Activated T-cell treated with anti-CD3 and anti-CD28 coated beads, Interleukin-2, amount 50 U/mL, for 1 hour (primary cell): ENCODE data around the gene ENOX2.

ENCODE experiments used
- DNase-seq: peaks from one replicate; pipeline ENCODE4 v3.0.0-alpha.2; 2020

Gene ENOX2

GRCh38 chrX:130879869-130880268, 23.1 kb downstream of the ENOX2 start:
- DNase-seq = no peak

DNA sequence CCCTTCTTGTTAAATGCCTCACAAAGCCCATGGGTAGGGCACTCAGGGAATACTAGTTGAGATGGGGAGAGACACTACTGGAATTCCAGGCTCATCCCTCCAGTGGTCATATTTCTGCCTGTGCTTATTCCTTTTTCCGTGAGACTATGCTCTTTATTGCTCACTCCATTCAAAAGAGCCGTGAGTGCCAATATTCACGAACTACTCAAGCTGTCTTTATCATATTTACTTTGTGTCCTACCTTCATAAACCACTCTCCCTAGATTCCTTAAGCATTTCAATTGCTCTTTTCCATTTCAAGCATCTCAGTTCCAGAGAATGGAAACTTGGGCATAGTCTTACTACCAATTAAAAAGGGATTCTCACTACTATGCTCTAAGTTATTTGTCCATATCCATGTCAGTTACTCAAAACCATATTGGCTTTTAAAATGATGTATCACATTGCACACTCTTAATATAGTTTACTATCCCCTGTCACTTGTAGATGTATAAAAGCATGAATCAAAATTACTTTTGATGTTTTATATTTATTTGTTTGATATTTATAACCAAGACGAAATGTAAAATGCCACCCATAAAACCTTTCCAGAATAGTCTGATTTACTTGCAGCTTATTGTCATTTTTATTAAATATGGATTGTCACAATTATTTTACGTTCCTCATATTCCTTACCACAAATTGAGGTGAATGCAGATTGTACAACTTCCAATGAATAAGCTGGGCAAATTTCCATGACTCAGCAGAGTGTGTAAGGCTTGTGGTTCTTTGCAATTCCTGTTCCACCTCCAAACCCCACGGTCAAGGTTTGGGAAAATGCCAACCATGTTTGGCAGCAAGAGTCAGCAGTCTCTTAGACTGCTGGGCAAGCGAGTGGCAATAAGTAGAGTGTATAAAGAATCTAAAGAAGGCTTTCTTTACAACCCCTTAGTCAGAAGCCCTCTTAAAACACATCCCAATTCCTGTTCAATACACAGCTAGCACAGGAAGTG, 24.4 kb downstream of the ENOX2 start:
- no peak for DNase-seq

- DNase-seq = no peak
These were observed 25.1 kb downstream of the ENOX2 start for GRCh38 chrX:130877892-130878341.

- DNase-seq = no peak
These were observed 26.8 kb downstream of the ENOX2 start for GRCh38 chrX:130876226-130876625.

GRCh38 chrX:130874751-130875150, 28.3 kb downstream of the ENOX2 start:
- DNase-seq = no peak

- DNase-seq = no peak
These were observed 33.8 kb downstream of the ENOX2 start for GRCh38 chrX:130869239-130869638.

DNA sequence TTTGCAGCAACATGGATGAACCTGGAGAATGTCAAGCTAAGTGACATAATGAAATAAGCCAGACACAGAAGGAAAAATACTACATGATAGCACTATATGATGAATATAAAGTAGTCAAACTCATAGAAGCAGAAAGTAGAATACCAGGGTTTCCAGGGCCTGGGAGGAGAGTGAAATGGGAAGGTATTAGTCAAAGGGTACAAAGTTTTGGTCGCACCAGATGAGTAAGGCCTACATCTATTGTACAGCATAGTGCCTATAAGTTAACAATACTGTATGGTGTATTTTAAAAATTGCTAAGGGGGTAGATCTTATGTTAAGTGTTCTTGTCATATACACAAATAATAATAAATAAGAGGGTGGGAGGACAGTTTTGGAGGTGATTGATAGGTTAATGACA, 41.5 kb downstream of the ENOX2 start:
- no peak for DNase-seq

- DNase-seq = no peak
These were observed 45.8 kb downstream of the ENOX2 start for GRCh38 chrX:130857207-130857606.

DNA sequence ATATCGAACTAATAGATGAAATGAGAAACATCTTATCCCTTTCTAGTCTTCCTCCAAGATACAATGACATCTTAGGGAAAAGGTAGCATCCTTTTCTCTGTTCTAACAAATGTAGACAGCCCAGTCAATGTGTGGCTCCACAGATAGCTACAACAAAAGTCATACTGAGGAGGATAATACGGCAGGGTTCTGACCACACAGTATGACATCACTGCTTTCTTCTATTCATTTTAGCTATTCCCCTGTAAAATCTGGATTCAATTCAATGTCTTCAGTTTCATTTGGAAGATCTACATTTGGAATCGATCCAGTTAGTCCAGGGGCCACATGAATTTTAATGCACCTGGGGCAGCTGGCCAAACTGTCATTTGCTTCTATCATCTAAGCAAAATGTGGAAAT, 51.4 kb downstream of the ENOX2 start:
- no peak for DNase-seq

DNA sequence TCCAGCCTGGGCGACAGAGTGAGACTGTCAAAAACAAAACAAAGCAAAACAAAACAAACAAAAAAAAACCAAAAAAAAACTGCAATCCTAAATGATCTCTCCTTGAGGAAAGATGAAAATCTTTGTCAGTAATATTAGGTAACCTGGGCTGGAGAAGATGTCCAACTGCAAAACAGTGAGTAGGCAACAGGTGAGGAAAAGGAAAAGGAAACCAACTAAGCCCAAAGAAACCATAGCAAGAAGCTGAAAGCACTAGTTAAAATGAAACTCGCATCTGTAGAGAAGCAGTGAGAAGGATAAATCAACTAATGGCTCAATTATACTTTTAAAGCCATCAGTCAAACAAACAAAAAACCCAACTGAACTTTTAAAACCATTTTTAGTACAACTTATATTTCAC, 54.2 kb downstream of the ENOX2 start:
- DNase-seq = no peak

- DNase-seq = no peak
These were observed 56.3 kb downstream of the ENOX2 start for GRCh38 chrX:130846746-130847145.

GRCh38 chrX:130841776-130842175, 61.2 kb downstream of the ENOX2 start:
- no peak for DNase-seq

DNA sequence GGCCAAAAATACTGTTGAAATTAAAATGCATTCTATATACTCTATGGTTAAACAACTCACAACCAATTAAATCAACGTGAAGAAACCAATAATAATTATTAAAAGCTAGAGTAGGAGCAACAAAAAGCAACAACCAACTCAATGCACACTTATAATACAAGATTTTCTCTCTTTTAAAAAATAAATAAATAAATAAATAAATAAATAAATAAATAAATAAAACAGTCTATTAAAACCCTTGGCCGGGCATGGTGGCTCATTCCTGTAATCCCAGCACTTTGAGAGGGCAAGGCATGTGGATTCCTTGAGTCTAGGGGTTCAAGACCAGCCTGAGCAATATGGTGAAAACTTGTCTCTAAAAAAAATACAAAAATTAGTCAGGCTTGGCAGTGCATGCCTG, 62.7 kb downstream of the ENOX2 start:
- DNase-seq = no peak

DNA sequence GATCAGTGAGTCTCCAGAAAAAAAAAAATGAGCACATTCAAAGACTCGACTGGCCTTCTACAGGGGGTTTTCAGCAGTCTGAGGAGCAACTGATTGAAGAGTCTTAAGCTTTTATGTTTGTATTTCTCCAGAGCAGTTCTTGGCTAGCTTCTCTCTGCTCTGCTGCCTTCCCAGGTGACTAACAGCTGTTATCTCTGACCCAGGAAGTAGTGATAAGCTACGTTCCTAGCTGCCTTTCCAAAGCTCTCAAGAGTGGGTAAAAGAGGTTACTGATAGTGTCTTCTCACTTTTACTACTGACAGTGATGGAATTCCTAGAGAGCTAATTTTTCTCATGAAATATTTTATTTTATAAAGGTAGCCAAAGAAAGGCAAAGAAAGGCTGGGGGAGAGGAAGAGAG, 66.6 kb downstream of the ENOX2 start:
- DNase-seq = no peak

- no peak for DNase-seq
These were observed 68.2 kb downstream of the ENOX2 start for GRCh38 chrX:130834830-130835229.

DNA sequence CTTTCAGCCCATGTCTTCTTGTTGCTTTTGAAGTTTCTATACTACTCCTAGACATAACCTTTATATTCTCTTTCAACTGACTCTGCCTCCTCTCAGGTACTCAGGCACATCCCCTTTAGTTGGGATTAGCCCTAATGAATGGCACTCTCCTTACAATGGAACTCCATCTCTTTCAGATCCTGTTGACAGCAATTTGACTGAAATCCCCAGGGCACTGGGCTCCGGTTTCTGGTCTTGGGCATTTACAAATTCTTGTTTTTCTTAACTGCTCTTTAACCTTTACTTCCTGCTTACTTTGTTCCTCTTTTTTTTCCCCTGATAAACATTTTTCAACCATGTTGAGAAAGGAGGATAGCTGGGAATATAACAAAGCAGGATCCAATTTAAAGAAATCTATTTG, 68.9 kb downstream of the ENOX2 start:
- no peak for DNase-seq

- no peak for DNase-seq
These were observed 71.7 kb downstream of the ENOX2 start for GRCh38 chrX:130831347-130831722.

DNA sequence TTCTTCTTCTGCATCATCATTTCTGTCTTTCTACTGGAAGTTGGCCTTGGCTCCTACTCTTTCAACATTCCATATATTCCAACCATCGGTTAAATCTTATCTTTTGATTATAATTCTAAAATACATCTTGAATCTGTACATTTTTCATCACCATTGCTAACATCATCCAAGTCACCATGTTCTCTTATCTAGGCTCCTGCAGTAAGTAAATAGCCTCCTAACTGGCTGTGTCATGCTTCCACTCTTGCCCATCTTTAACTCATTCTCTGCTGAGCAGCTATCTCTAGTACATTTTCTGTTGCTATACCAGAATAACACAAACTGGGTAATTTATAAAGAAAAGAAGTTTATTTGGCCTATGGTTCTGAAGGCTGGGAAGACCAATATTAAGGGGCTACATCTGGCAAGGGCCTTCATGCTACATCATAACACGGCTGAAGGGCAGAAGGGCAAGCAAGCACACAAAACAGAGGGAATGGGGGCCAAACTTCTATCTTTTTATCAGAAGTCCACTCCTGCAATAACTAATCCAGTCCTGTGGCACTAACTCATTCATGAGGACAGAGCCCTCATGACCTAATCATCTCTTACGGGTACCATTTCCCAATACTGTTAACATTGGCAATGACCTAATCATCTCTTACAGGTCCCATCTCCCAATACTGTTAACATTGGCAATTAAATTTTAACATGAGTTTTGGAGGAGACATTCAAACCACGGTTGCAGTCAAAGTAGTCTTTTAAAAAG, 72.2 kb downstream of the ENOX2 start:
- no peak for DNase-seq

DNA sequence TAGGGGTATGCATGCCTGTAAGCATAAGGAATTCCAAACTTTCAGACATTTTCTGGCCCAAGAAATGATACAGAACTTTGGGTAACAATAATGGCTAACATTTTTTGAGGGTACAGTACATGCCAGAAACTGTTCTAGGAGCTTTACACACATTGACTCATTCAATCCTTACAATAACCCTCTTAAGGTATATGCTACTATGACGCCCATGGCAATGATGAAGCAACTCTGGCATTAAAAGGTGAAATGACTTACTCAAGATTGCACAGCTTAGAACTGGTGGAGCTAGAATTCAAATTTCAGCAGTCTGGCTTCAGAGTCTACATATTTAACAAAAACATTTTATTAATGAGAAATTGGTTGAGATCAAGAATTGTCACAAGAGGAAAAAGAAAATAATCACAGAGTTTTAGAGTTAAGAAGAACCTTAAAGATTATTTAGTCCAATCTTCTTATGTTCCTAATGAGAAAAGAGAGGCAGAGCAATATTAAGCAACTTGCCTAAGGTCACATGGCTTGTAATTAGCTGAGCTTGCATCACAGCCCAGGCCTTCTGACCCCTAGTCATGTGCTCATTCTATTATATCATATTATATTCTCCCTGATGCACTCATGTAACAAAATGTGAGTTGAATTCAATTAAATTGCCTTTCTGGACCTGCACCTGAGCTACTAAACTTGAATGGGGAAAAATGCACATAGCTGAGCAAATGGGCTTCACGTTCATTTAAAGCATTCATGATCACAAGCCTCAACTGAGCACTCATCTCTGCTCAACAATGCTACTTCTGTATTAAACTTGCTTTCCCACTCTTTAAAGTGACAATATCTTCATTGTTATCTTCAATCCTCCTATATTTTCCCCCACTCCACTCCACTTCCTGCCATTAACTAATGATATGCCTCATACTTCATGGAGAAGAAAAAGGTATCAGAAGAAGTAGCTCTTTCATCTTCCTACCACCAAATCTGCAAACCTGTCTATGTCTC, 73.2 kb downstream of the ENOX2 start:
- no peak for DNase-seq

DNA sequence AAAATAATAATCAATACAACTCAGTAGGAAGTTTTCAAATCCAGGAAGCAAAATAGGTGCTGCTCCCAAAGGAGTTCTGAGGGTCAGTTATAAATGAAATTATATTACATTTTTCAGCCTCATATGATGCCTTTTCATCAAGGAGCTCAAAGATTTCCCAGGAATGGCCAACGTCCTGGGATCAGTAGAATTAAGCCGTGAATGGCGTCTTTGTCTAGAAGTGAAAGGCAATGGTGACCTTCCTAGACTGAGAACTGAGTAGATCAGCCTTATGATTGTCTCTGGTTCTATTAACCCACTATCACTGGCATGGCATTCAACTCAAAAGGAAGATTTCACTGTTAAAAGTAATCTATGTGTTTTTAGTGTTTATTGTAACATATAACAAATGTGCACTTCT, 74.4 kb downstream of the ENOX2 start:
- no peak for DNase-seq

DNA sequence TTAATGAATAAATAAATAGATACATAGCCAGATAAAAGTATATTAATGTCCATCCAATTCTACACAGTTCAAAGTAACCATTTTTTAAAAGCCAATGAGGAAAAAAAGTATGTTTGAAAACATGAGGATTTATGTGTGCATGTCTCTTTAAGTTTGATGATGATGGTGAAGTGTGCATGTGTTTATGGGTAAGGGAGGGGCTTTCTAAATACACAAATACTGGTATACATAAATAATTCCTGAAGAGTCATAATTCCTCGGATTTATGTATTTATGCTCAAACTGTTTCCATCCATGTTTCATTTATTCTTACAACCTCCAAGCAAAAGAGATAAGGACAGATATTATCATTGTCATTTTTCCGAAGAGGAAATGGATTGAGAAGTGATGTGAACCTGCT, 75.4 kb downstream of the ENOX2 start:
- no peak for DNase-seq

GRCh38 chrX:130826249-130826648, 76.8 kb downstream of the ENOX2 start:
- DNase-seq = no peak

- DNase-seq = no peak
These were observed 77.5 kb downstream of the ENOX2 start for GRCh38 chrX:130825525-130825924.
